ENCODE results near the gene ART3. TPM values are rescaled to one million over a fixed set of nuclear protein-coding genes. Genes with fewer than 3 reads are reported as not detected.

Gene ART3
- polyA plus RNA-seq, 1 of the 3 experiments (the other 2 are of a cell fraction): not detected

- Histone ChIP-seq H3K9me2 (no peaks in the 10 kb centered on the region), H4K20me1 (ENCODE audit: insufficient read depth) (no peaks in the 10 kb centered on the region), H2AFZ (ENCODE audit: low read depth) (no peak overlapping the region), H3F3A (replicated peaks; ENCODE audit: insufficient read depth) (peaks cover 5% of the 10 kb centered on the region), H3K27ac (ENCODE audit: low read depth in 2 of 2, low read length in 1 of 2) (no peak overlapping the region), H3K4me3 (ENCODE audit: low read depth in 2 of 2, low read length in 1 of 2) (no peak overlapping the region), H3K4me1 (ENCODE audit: control insufficient read depth in 1 of 2, insufficient read depth in 2 of 2, low read depth in 1 of 2, low read length in 1 of 2) (no peaks in the 10 kb centered on the region; a peak in 1 of 4 replicates), H3K9ac (no peak overlapping the region), H3K27me3 (ENCODE audit: insufficient read depth) (no peaks in the 10 kb centered on the region), H3K4me2 (no peak overlapping the region), H3K36me3 (replicated peaks in 1 of 2; ENCODE audit: control insufficient read depth in 1 of 2, insufficient read depth in 2 of 2, low read length in 1 of 2) (peaks cover 55 to 61% of the 10 kb centered on the region in 2 experiments), H3K9me3 (no peaks in the 10 kb centered on the region), H3K79me2 (ENCODE audit: insufficient read depth) (peaks cover 24% of the 10 kb centered on the region)
- ChIA-PET CTCF (interaction anchor here (1.1 kb wide), 1 partner anchor 250 kb away, joined by 4 read pairs; no protein-coding TSS in a partner anchor), POLR2A (no interaction called here)
- WGBS (ENCODE audit: low lambda C conversion rate): 95% methylated on average over 3 of the region's 3 CpGs
- DNase-seq: no peak
- TF ChIP-seq IRF3 (IDR thresholded peaks at IDR 0.05; ENCODE audit: low read depth, low read length) (no peak), TAF1 (IDR thresholded peaks at IDR 0.05; ENCODE audit: borderline replicate concordance, low read depth, low read length) (no peak), GATA2 (CRISPR knock-in tag; IDR thresholded peaks at IDR 0.05) (no peak), FOSL2 (IDR thresholded peaks at IDR 0.05; ENCODE audit: borderline replicate concordance, low read depth) (no peak), TEAD4 (IDR thresholded peaks at IDR 0.05; ENCODE audit: borderline replicate concordance, insufficient read depth) (no peak), EZH2phosphoT487 (IDR thresholded peaks at IDR 0.05; ENCODE audit: borderline replicate concordance, low read depth) (no peak), CHD2 (IDR thresholded peaks at IDR 0.05; ENCODE audit: low read length, partially characterized antibody) (no peak), USF1 (IDR thresholded peaks at IDR 0.05; ENCODE audit: borderline replicate concordance, low read depth) (no peak), TCF12 (IDR thresholded peaks at IDR 0.05) (no peak), MAX (IDR thresholded peaks at IDR 0.05; ENCODE audit: low read depth) (no peak), MEF2A (IDR thresholded peaks at IDR 0.05; ENCODE audit: borderline replicate concordance, low read depth) (no peak), MXI1 (IDR thresholded peaks at IDR 0.05; ENCODE audit: low read depth, low read length) (no peak), EP300 (IDR thresholded peaks at IDR 0.05; ENCODE audit: borderline replicate concordance in 1 of 2, low read depth in 1 of 2, low read length in 1 of 2) (no peak), GABPA (IDR thresholded peaks at IDR 0.05; ENCODE audit: low read depth) (no peak), POLR2AphosphoS5 (IDR thresholded peaks at IDR 0.05; ENCODE audit: low read depth, low read length) (no peak), NFIC (IDR thresholded peaks at IDR 0.05; ENCODE audit: borderline replicate concordance) (no peak), NRF1 (IDR thresholded peaks at IDR 0.05; ENCODE audit: low read depth, low read length) (no peak), CTCF (IDR thresholded peaks at IDR 0.05) (no peak)
Measured at GRCh38 chr4:76127754-76128153, 53.2 kb downstream of the ART3 start.

Measured in SK-N-SH (cell line).